H1 (cell line): Measurements from ENCODE around the gene BPGM.

Experiments used
- ATF3 ChIP-seq: IDR thresholded peaks from 2 replicates; pipeline ENCODE4 v1.6.1; 2011; ENCODE audit warnings: low read depth, mild to moderate bottlenecking, low read length; ENCODE audit not compliant: insufficient read depth
- CBX5 ChIP-seq: fragments of 300-800, 300-1000 bp; sonication (generic); IDR thresholded peaks from 2 replicates; pipeline ENCODE4 v1.7.1; 2016; ENCODE audit warnings: antibody characterized with exemption, low read length, low read depth
- CTCF ChIP-seq, 3 experiments: IDR thresholded peaks; 1 replicate in 2 of 3; 2 replicates in 1 of 3; pipeline versions ENCODE4 v1.5.1 to v1.6.1; 2011; ENCODE audit warnings: low read length in 3 of 3, mild to moderate bottlenecking in 3 of 3, inconsistent platforms in 2 of 3, low read depth in 1 of 3, moderate library complexity in 1 of 3; ENCODE audit not compliant: insufficient read depth in 1 of 3; ENCODE audit errors: control extremely low read depth in 1 of 3
- EP300 ChIP-seq, 2 experiments: IDR thresholded peaks; 1 replicate in 1 of 2; 2 replicates in 1 of 2; pipeline ENCODE4 v1.6.1; 2011 to 2012; ENCODE audit warnings: low read depth in 2 of 2, low read length in 2 of 2, mild to moderate bottlenecking in 2 of 2, borderline replicate concordance in 1 of 2, inconsistent platforms in 1 of 2, moderate library complexity in 1 of 2
- EZH2 ChIP-seq: fragments of 200-600 bp; sonication (generic); IDR thresholded peaks from 2 replicates; pipeline ENCODE4 v1.7.1; 2012; ENCODE audit warnings: low read depth, mild to moderate bottlenecking, moderate library complexity, low read length, inconsistent platforms; ENCODE audit not compliant: severe bottlenecking
- HDAC2 ChIP-seq, 2 experiments: fragments of 300-600 bp in 1 of 2; sonication (generic) in 1 of 2; IDR thresholded peaks; 2 replicates each; pipeline ENCODE4 v1.6.1; 2011 to 2012; ENCODE audit warnings: low read depth in 2 of 2, low read length in 2 of 2, mild to moderate bottlenecking in 2 of 2, moderate library complexity in 2 of 2, borderline replicate concordance in 1 of 2, inconsistent platforms in 1 of 2
- KDM1A ChIP-seq: fragments of 200-600, 300-600 bp; sonication (generic); IDR thresholded peaks from 2 replicates; pipeline ENCODE4 v1.7.1; 2016; ENCODE audit warnings: mild to moderate bottlenecking, low read length, borderline replicate concordance
- POLR2A ChIP-seq, 2 experiments: IDR thresholded peaks; 1 replicate in 1 of 2; 2 replicates in 1 of 2; pipeline ENCODE4 v1.6.1; 2011; ENCODE audit warnings: low read depth in 2 of 2, low read length in 2 of 2, mild to moderate bottlenecking in 2 of 2; ENCODE audit errors: control extremely low read depth in 1 of 2
- POLR2AphosphoS5 ChIP-seq: IDR thresholded peaks from 2 replicates; pipeline ENCODE4 v1.6.1; 2011; ENCODE audit warnings: low read depth, low read length
- SUZ12 ChIP-seq: fragments of 200-600 bp; sonication (generic); IDR thresholded peaks from 2 replicates; pipeline ENCODE4 v1.6.1; 2012; ENCODE audit warnings: mild to moderate bottlenecking, inconsistent platforms, low read length, moderate library complexity, mixed read lengths
- TAF1 ChIP-seq: IDR thresholded peaks from 2 replicates; pipeline ENCODE4 v1.6.1; 2011; ENCODE audit warnings: mild to moderate bottlenecking, low read depth, low read length
- TEAD4 ChIP-seq: IDR thresholded peaks from 2 replicates; pipeline ENCODE4 v1.6.1; 2012; ENCODE audit warnings: low read depth, low read length, inconsistent platforms, mixed read lengths
- YY1 ChIP-seq: IDR thresholded peaks from 2 replicates; pipeline ENCODE4 v1.6.1; 2011; ENCODE audit warnings: low read depth, mild to moderate bottlenecking, low read length

DNA sequence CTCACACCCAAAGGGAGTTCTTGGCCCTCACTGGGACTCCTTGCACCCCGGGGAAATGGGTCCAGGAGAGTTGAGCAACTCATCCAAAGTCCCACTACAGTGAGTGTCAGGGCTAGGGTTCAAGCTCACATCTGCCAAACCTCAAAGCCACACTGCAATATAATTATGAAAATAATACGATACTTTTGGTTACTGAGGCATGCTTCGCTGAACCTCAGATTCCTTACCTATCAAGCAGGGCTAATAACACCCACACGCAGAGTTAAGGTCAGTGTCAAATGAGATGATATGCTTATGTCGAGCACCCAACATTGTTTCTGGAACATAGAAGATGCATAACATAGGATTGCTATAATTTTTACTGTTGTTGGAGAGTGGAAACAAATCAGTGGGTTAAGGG is 58.2 kb downstream of the BPGM start:
- TF ChIP-seq POLR2A (IDR thresholded peaks at IDR 0.05; ENCODE audit: control extremely low read depth in 1 of 2, low read depth in 2 of 2, low read length in 2 of 2) (no peak), SUZ12 (no peak), TEAD4 (no peak), CTCF (IDR thresholded peaks at IDR 0.05; ENCODE audit: control extremely low read depth in 1 of 3, insufficient read depth in 1 of 3, low read depth in 1 of 3, low read length in 3 of 3) (no peak), EZH2 (no peak), CBX5 (no peak), HDAC2 (IDR thresholded peaks at IDR 0.05; ENCODE audit: borderline replicate concordance in 1 of 2, low read depth in 2 of 2, low read length in 2 of 2) (no peak), TAF1 (no peak), YY1 (no peak), EP300 (IDR thresholded peaks at IDR 0.05; ENCODE audit: borderline replicate concordance in 1 of 2, low read depth in 2 of 2, low read length in 2 of 2) (no peak), KDM1A (no peak), POLR2AphosphoS5 (no peak), ATF3 (no peak)
